GM10248 (cell line): ENCODE data around the gene FGG.
"Not testable (repeated sequence)": the region's sequence is repeated elsewhere in the genome, so short reads cannot be mapped to it uniquely, and the experiment has no call there.

ENCODE experiments used
- CTCF ChIA-PET: fragments of 300-600 bp; sonication (Branson Sonifier 250); formaldehyde crosslinking; extraction: SDS; loops from one replicate; lab custom pipeline; 2021; ENCODE audit warnings: antibody characterized with exemption; lab: Yijun Ruan, JAX
- POLR2A ChIA-PET: fragments of 350-650 bp; sonication (Branson Sonifier 250); formaldehyde crosslinking; extraction: SDS; loops from one replicate; lab custom pipeline; 2020; ENCODE audit warnings: antibody characterized with exemption; lab: Yijun Ruan, JAX
- DNase-seq: peaks from one replicate; pipeline ENCODE4 v3.0.0; 2012; ENCODE audit errors: extremely low spot score
- CTCF ChIP-seq: IDR thresholded peaks from 2 replicates; pipeline ENCODE4 v1.5.1; 2012; ENCODE audit warnings: mild to moderate bottlenecking, low read depth; ENCODE audit errors: extremely low read depth, missing control alignments, control extremely low read depth

FGG gene

DNA sequence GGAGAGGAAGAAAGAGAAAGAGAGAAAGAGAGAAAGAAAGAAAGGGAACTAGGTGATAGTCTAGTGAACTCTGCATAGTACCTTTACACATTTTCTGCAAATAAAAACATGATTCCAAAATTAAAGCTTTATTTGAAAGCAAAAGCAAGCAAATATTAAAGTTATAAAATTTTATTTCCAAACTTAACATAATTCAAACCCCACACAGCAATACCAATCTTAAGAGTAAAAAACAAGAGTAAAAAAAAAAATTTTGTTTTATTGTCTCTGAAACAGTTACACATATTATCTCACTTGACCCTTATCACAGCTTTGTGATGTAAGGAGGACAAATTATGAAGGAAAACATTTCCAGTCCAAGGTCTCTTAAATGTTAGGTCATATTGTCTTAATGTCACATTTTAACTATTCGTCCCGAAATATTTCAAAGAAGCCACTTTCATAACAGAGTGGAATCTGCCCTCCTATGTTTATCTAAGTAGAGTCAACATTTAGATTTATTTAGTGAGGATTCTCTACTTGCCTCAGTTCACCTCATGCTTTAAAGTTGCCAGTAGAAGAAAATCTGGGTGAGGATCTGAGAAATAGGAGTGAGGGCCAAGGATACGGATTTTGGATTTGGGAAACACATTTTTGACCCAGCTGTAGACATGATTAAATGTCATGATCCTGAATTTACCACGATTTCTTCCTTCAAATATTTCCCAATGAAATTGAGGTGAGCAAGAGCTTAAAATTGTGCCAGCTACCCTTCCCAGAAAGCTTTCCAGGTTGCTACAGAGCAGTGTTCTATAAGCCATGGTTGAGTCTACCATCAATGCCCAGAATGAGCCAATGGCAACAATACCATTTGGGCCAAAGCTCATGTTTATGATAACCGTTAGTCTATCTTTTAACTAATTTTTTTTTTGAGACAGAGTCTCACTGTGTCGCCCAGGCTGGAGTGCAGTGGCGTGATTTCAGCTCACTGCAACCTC, 14.4 kb downstream of the FGG start:
- ChIA-PET POLR2A (no interaction called here), CTCF (interaction anchor here (1.0 to 1.1 kb wide), 2 partner anchors 10 to 20 kb away, joined by 3 to 4 read pairs; no protein-coding TSS in a partner anchor)
- DNase-seq, result no peak
- TF ChIP-seq CTCF, result no peak

- POLR2A ChIA-PET, DNase-seq, CTCF ChIA-PET: not testable (repeated sequence)
These were observed 15.2 kb downstream of the FGG start for GRCh38 chr4:154597281-154597680.

- no peak for DNase-seq
- TF ChIP-seq CTCF, result no peak
- CTCF ChIA-PET, result interaction anchor here (1.1 to 3.4 kb wide), 8 partner anchors 10 to 40 kb away, joined by 3 to 19 read pairs (median 5); no protein-coding TSS in a partner anchor
- POLR2A ChIA-PET, result no interaction called here
These were observed 16.6 kb downstream of the FGG start for GRCh38 chr4:154595807-154596206.

GRCh38 chr4:154594343-154594742, 18.1 kb downstream of the FGG start:
- DNase-seq, POLR2A ChIA-PET: not testable (repeated sequence)
- CTCF ChIA-PET, result interaction anchor here (0.9 to 3.4 kb wide), 10 partner anchors 9 to 42 kb away, joined by 3 to 19 read pairs (median 4); no protein-coding TSS in a partner anchor

GRCh38 chr4:154593868-154594267, 18.6 kb downstream of the FGG start:
- CTCF ChIA-PET, result interaction anchor here (0.7 to 3.4 kb wide), 9 partner anchors 9 to 42 kb away, joined by 3 to 19 read pairs (median 4); no protein-coding TSS in a partner anchor
- no peak for DNase-seq
- POLR2A ChIA-PET, result no interaction called here
- TF ChIP-seq CTCF, result no peak

GRCh38 chr4:154591890-154592289, 20.6 kb downstream of the FGG start:
- no peak for TF ChIP-seq CTCF
- POLR2A ChIA-PET, result no interaction called here
- no peak for DNase-seq
- CTCF ChIA-PET, result interaction anchor here (1.4 to 1.5 kb wide), 2 partner anchors 27 to 39 kb away, joined by 3 to 4 read pairs; no protein-coding TSS in a partner anchor

DNA sequence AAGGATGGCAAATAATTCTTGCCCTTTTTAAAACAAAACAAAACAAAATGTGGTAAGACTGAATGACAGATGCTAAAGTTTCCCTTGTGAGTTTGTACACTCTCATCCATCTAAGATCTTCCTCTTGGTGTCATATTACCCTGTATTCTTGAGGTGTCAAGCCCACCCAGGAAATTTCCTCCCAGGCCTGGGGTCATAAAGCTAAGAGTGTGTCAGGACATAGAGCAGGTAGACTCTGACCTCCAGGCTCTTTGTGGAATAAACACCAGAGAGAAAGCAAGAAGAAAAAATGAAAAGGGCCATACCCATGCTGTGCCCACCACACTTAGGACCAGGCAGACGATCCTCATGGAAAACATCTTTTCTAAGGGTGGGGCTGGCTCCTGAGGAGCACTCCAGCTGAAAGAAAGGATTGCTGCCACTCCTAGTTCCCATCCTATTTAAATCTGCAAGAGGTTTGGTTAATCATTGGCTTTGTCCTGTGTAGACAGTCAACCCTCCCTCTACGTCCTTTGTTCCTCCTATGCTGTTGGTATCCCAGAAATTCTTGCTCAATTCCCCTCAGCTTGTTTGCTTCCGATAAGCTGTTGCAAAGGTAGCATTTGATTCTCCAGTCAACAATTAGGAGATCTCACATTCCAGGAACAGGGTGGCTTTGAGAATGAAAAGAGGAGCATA, 22.0 kb downstream of the FGG start, which contains the start of gene FGA:
Gene FGA (minus strand): TSS at position 414 of the 678 bp plus-strand sequence. CDS start 55 bp downstream, at position 359.
- TF ChIP-seq CTCF, result no peak
- ChIA-PET POLR2A (no interaction called here), CTCF (interaction anchor here (0.8 to 1.5 kb wide), 5 partner anchors 10 to 40 kb away, joined by 3 to 4 read pairs (median 3); partner anchors contain the start of genes FGG and PLRG1)
- DNase-seq, result no peak
